Keratinocyte (primary cell): Measurements from ENCODE around the gene KANSL1. TPM values are rescaled to one million over a fixed set of nuclear protein-coding genes. Genes with fewer than 3 reads are reported as not detected.

Source experiments
- DNase-seq: peaks from one replicate; pipeline ENCODE4 v3.0.0-alpha.2; 2011; ENCODE audit warnings: low read depth, missing footprints, low spot score
- FAIRE-seq: peaks from 2 replicates; lab custom pipeline; 2011; peaks lifted over from hg19 to GRCh38; lab: Jason Lieb, UNC
- H2AFZ ChIP-seq: 2 replicates; pipeline ENCODE4 v1.6.0; 2012; ENCODE audit warnings: low read length, control low read depth, inconsistent platforms; ENCODE audit not compliant: control insufficient read depth
- H3K27ac ChIP-seq: 2 replicates; pipeline ENCODE4 v1.5.1; 2011; ENCODE audit warnings: low read length; ENCODE audit not compliant: control insufficient read depth, insufficient read depth
- H3K27me3 ChIP-seq: 3 replicates; pipeline ENCODE4 v1.6.0; 2011; ENCODE audit warnings: low read length; ENCODE audit not compliant: control insufficient read depth, insufficient read depth; ENCODE audit errors: extremely low read depth
- H3K36me3 ChIP-seq, 2 experiments: 2 replicates in 1 of 2; 3 replicates in 1 of 2; pipeline ENCODE4 v1.5.1; 2011; ENCODE audit warnings: low read length in 2 of 2, mild to moderate bottlenecking in 1 of 2; ENCODE audit not compliant: control insufficient read depth in 2 of 2, insufficient read depth in 2 of 2; ENCODE audit errors: extremely low read depth in 1 of 2
- H3K4me1 ChIP-seq: 3 replicates; pipeline ENCODE4 v1.5.1; 2011; ENCODE audit warnings: low read length; ENCODE audit not compliant: control insufficient read depth, insufficient read depth; ENCODE audit errors: extremely low read depth
- H3K4me2 ChIP-seq: 3 replicates; pipeline ENCODE4 v1.6.0; 2011; ENCODE audit warnings: low read depth, low read length; ENCODE audit not compliant: control insufficient read depth, insufficient read depth; ENCODE audit errors: extremely low read depth
- H3K4me3 ChIP-seq, 3 experiments: fragments of 200-600 bp in 1 of 3; sonication (generic) in 1 of 3; 2 replicates in 2 of 3; 3 replicates in 1 of 3; pipeline ENCODE4 v1.5.1; 2011 to 2016; ENCODE audit warnings: low read length in 3 of 3, mild to moderate bottlenecking in 3 of 3, control low read depth in 2 of 3, inconsistent platforms in 1 of 3, low read depth in 1 of 3, mixed read lengths in 1 of 3, mixed run types in 1 of 3, moderate library complexity in 1 of 3; ENCODE audit not compliant: control insufficient read depth in 2 of 3, insufficient read depth in 2 of 3; ENCODE audit errors: extremely low read depth in 1 of 3
- H3K79me2 ChIP-seq: 2 replicates; pipeline ENCODE4 v1.6.0; 2012; ENCODE audit warnings: low read length; ENCODE audit not compliant: control insufficient read depth, insufficient read depth
- H3K9ac ChIP-seq: 3 replicates; pipeline ENCODE4 v1.6.0; 2011; ENCODE audit warnings: low read length; ENCODE audit not compliant: control insufficient read depth, insufficient read depth; ENCODE audit errors: extremely low read depth
- H3K9me1 ChIP-seq: 3 replicates; pipeline ENCODE4 v1.6.0; 2011; ENCODE audit warnings: low read length; ENCODE audit not compliant: control insufficient read depth, insufficient read depth; ENCODE audit errors: extremely low read depth
- H3K9me3 ChIP-seq: 2 replicates; pipeline ENCODE4 v1.5.1; 2012; ENCODE audit warnings: low read depth, low read length; ENCODE audit not compliant: control insufficient read depth
- H4K20me1 ChIP-seq: 3 replicates; pipeline ENCODE4 v1.6.0; 2011; ENCODE audit warnings: low read length; ENCODE audit not compliant: control insufficient read depth, insufficient read depth; ENCODE audit errors: extremely low read depth
- EZH2 ChIP-seq: IDR thresholded peaks from one replicate; pipeline ENCODE4 v1.6.1; 2012; ENCODE audit warnings: inconsistent platforms, mild to moderate bottlenecking, low read length, moderate library complexity
- dilution Hi-C: fragments of 300-500 bp; cut with MboI; formaldehyde crosslinking; loops from one replicate; pipeline ENCODE4 v1.7.0; 2020; ENCODE audit warnings: low sequenced_read_pairs; ENCODE audit not compliant: extremely low pct_ligation_motif_present
- polyA plus RNA-seq, 5 experiments: library from polyadenylated mRNA; depleted of rRNA in 3 of 5; stranded (reverse) in 3 of 5; stranded (forward) in 1 of 5; unstranded in 1 of 5; fragments of >200 nt; gene quantifications; 1 replicate in 1 of 5; 2 replicates in 3 of 5; 3 replicates in 1 of 5; pipeline versions ENCODE4 v1.2.1 to v1.2.3, GENCODE V29; 2011 to 2012; ENCODE audit warnings: missing spikeins in 2 of 5, low read depth in 1 of 5, low replicate concordance in 1 of 5
- TF ChIP-seq, protein P1 (sequence below), 3 experiments: IDR thresholded peaks in 1 of 3; conservative IDR thresholded peaks in 1 of 3; optimal IDR thresholded peaks in 1 of 3; 2 replicates in 2 of 3; 3 replicates in 1 of 3; pipeline versions ENCODE3 to v1.5.1; 2011; ENCODE audit warnings: low read length in 3 of 3, mild to moderate bottlenecking in 3 of 3, moderate library complexity in 2 of 3, control low read depth in 1 of 3, inconsistent platforms in 1 of 3; ENCODE audit not compliant: insufficient read depth in 2 of 3; ENCODE audit errors: extremely low read depth in 1 of 3

KANSL1 gene
- polyA plus RNA-seq, 1 donor (not counting 4 experiments of a cell fraction or from before 2014, with no cell fraction given) = 17.6 TPM

DNA sequence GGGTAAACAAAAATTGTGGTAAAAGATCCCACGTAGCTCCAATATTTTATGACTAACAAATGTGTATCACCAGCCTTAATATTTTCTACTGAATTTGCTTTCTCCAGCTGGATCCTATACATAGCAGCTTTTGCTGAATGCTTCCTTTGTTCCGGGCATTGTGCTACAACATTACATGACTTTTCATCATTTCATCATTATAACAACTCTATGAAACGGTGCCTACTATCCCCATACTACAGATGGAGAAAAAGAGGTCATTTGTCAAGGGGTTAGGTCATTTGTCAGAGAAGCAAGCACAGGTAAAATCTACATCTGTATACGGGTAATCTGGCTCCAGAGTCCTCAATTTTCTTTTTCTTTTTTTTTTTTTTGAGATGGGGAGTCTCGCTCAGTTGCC is 74.3 kb downstream of the KANSL1 start:
- no peak overlapping the region for H3K4me3 ChIP-seq
- H3K9ac ChIP-seq = no peak overlapping the region
- H3K9me3 ChIP-seq = no peaks in the 10 kb centered on the region
- peaks cover 19% of the 10 kb centered on the region for H4K20me1 ChIP-seq
- H3K36me3 ChIP-seq = peaks cover 0 to 2% of the 10 kb centered on the region in 2 experiments
- peaks cover 9% of the 10 kb centered on the region for H3K4me1 ChIP-seq
- no peaks in the 10 kb centered on the region for H3K27me3 ChIP-seq
- H3K27ac ChIP-seq = no peak overlapping the region
- DNase-seq (no peak), FAIRE-seq (no peak)
- H2AFZ ChIP-seq = no peak overlapping the region
- no peak overlapping the region for H3K4me2 ChIP-seq
- peaks cover 89% of the 10 kb centered on the region for H3K79me2 ChIP-seq
- dilution Hi-C loops = no loop called here
- TF ChIP-seq, protein P1, sequence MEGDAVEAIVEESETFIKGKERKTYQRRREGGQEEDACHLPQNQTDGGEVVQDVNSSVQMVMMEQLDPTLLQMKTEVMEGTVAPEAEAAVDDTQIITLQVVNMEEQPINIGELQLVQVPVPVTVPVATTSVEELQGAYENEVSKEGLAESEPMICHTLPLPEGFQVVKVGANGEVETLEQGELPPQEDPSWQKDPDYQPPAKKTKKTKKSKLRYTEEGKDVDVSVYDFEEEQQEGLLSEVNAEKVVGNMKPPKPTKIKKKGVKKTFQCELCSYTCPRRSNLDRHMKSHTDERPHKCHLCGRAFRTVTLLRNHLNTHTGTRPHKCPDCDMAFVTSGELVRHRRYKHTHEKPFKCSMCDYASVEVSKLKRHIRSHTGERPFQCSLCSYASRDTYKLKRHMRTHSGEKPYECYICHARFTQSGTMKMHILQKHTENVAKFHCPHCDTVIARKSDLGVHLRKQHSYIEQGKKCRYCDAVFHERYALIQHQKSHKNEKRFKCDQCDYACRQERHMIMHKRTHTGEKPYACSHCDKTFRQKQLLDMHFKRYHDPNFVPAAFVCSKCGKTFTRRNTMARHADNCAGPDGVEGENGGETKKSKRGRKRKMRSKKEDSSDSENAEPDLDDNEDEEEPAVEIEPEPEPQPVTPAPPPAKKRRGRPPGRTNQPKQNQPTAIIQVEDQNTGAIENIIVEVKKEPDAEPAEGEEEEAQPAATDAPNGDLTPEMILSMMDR (optimal IDR thresholded peaks at IDR 0.05 in 1 of 3, IDR thresholded peaks at IDR 0.05 in 1 of 3, conservative IDR thresholded peaks at IDR 0.05 in 1 of 3; ENCODE audit: extremely low read depth in 1 of 3, insufficient read depth in 2 of 3, low read length in 3 of 3) = no peak
- TF ChIP-seq EZH2 = no peak
- peaks cover 2% of the 10 kb centered on the region for H3K9me1 ChIP-seq

DNA sequence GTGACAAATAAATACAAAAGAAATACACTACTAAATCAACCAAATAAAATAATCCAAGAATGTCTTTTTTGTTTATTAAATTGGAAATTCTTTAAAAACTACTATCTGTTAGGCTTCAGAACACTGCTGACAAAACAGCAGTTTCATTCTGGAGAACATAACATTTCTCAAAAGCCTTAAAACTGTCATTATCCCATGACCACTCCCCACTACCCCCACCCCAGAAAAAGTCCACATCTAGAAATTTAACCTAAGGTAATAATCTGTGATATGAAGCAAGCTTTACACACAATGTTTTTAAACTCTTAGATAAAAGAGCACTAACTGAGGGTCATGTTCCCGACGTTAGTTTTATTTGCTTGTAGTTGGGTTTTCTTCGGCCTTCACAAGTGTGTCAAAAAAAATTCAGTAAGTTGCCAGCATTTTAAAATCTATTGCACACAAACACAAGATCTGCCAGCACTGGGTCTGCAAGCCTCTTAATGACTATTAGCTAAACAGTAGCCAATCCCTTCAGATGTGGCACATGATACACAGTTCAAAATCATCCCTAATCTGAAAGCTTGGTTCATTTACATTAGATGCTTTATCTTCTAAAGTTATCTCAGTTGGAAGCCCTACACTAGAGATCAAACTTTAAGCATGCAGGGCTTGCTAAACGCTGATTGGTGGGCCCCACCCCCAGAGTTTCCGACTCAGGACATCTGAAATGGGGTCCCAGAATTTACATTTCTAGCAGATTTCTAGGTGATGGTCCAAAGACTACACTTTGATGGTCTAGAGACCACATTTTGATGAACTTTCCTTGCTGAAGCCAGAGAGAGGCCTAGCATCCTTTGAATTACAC is 75.2 kb downstream of the KANSL1 start:
- peaks cover 9% of the 10 kb centered on the region for H3K4me1 ChIP-seq
- H3K4me2 ChIP-seq = no peak overlapping the region
- H3K9me3 ChIP-seq = no peaks in the 10 kb centered on the region
- no peak overlapping the region for H2AFZ ChIP-seq
- peaks cover 16% of the 10 kb centered on the region for H4K20me1 ChIP-seq
- DNase-seq (no peak), FAIRE-seq (no peak)
- no peaks in the 10 kb centered on the region for H3K36me3 ChIP-seq
- dilution Hi-C loops = no loop called here
- no peaks in the 10 kb centered on the region for H3K27me3 ChIP-seq
- H3K79me2 ChIP-seq = peaks cover 88% of the 10 kb centered on the region
- TF ChIP-seq EZH2 = no peak
- TF ChIP-seq, protein P1 (optimal IDR thresholded peaks at IDR 0.05 in 1 of 3, IDR thresholded peaks at IDR 0.05 in 1 of 3, conservative IDR thresholded peaks at IDR 0.05 in 1 of 3; ENCODE audit: extremely low read depth in 1 of 3, insufficient read depth in 2 of 3, low read length in 3 of 3) = no peak
- H3K4me3 ChIP-seq = no peak overlapping the region
- no peak overlapping the region for H3K27ac ChIP-seq
- H3K9me1 ChIP-seq = peaks cover 2% of the 10 kb centered on the region
- H3K9ac ChIP-seq = no peak overlapping the region
